Measurements from ENCODE around the gene ROBO1. TPM values are rescaled to one million over a fixed set of nuclear protein-coding genes. Genes with fewer than 3 reads are reported as not detected.
"Not testable (repeated sequence)": the region's sequence is repeated elsewhere in the genome, so short reads cannot be mapped to it uniquely, and the experiment has no call there.

The ROBO1 gene
- total RNA-seq, 2 experiments from 2014 or later: 3.0 to 3.1 TPM

- Mint-ChIP-seq H3K27me3 (ENCODE audit: low read depth) (no peaks in the 10 kb centered on the region), H3K4me1 (ENCODE audit: low read depth) (no peaks in the 10 kb centered on the region), H3K4me3 (no peak overlapping the region), H3K9me3 (ENCODE audit: insufficient read depth) (peaks cover 3% of the 10 kb centered on the region), H3K27ac (no peak overlapping the region), H3K36me3 (ENCODE audit: low read depth) (no peaks in the 10 kb centered on the region)
- DNase-seq (no peak), ATAC-seq (no peak)
- ChIA-PET POLR2A (no interaction called here), CTCF (no interaction called here)
These were observed 1030.9 kb downstream of the ROBO1 start for GRCh38 chr3:78736863-78737262.

GRCh38 chr3:78734048-78734637 lies 1033.7 kb downstream of the ROBO1 start:
- DNase-seq (no peak), ATAC-seq (no peak)
- Mint-ChIP-seq H3K27ac (no peak overlapping the region), H3K36me3 (ENCODE audit: low read depth) (no peaks in the 10 kb centered on the region), H3K9me3 (ENCODE audit: insufficient read depth) (no peaks in the 10 kb centered on the region), H3K27me3 (ENCODE audit: low read depth) (no peaks in the 10 kb centered on the region), H3K4me1 (ENCODE audit: low read depth) (no peaks in the 10 kb centered on the region), H3K4me3 (no peak overlapping the region)
- POLR2A ChIA-PET: no interaction called here
- CTCF ChIA-PET: no interaction called here

- DNase-seq (no peak), ATAC-seq (no peak)
- Mint-ChIP-seq H3K4me3 (no peak overlapping the region), H3K4me1 (ENCODE audit: low read depth) (no peaks in the 10 kb centered on the region), H3K36me3 (ENCODE audit: low read depth) (no peaks in the 10 kb centered on the region), H3K27ac (no peak overlapping the region), H3K9me3 (ENCODE audit: insufficient read depth) (no peaks in the 10 kb centered on the region), H3K27me3 (ENCODE audit: low read depth) (no peaks in the 10 kb centered on the region)
- ChIA-PET POLR2A (no interaction called here), CTCF (no interaction called here)
These were observed 1034.9 kb downstream of the ROBO1 start for GRCh38 chr3:78732893-78733292.

GRCh38 chr3:78732471-78732870 lies 1035.3 kb downstream of the ROBO1 start:
- H3K4me3 Mint-ChIP-seq: no peak overlapping the region
- H3K4me1 Mint-ChIP-seq (ENCODE audit: low read depth): no peaks in the 10 kb centered on the region
- H3K36me3 Mint-ChIP-seq (ENCODE audit: low read depth): no peaks in the 10 kb centered on the region
- H3K27me3 Mint-ChIP-seq (ENCODE audit: low read depth): no peaks in the 10 kb centered on the region
- POLR2A ChIA-PET: no interaction called here
- ATAC-seq (no peak), DNase-seq (no peak)
- H3K9me3 Mint-ChIP-seq (ENCODE audit: insufficient read depth): no peaks in the 10 kb centered on the region
- no peak overlapping the region for H3K27ac Mint-ChIP-seq
- CTCF ChIA-PET: no interaction called here

GRCh38 chr3:78729946-78730345 lies 1037.9 kb downstream of the ROBO1 start:
- Mint-ChIP-seq H3K27me3 (ENCODE audit: low read depth) (no peaks in the 10 kb centered on the region), H3K4me1 (ENCODE audit: low read depth) (peaks cover 2% of the 10 kb centered on the region), H3K36me3 (ENCODE audit: low read depth) (no peaks in the 10 kb centered on the region), H3K9me3 (ENCODE audit: insufficient read depth) (no peaks in the 10 kb centered on the region), H3K4me3 (no peak overlapping the region), H3K27ac (no peak overlapping the region)
- ChIA-PET POLR2A (no interaction called here), CTCF (no interaction called here)
- no peak for ATAC-seq
- no peak for DNase-seq

- ChIA-PET POLR2A (no interaction called here), CTCF (no interaction called here)
- Mint-ChIP-seq H3K27me3 (ENCODE audit: low read depth) (no peaks in the 10 kb centered on the region), H3K36me3 (ENCODE audit: low read depth) (no peaks in the 10 kb centered on the region), H3K9me3 (ENCODE audit: insufficient read depth) (no peaks in the 10 kb centered on the region), H3K4me3 (no peak overlapping the region), H3K4me1 (ENCODE audit: low read depth) (peaks cover 8% of the 10 kb centered on the region), H3K27ac (no peak overlapping the region)
- ATAC-seq (no peak), DNase-seq (no peak)
These were observed 1039.2 kb downstream of the ROBO1 start for GRCh38 chr3:78728406-78729145.

GRCh38 chr3:78726545-78726944 lies 1041.3 kb downstream of the ROBO1 start:
- Mint-ChIP-seq H3K36me3 (ENCODE audit: low read depth) (no peaks in the 10 kb centered on the region), H3K4me3 (no peak overlapping the region), H3K27me3 (ENCODE audit: low read depth) (no peaks in the 10 kb centered on the region), H3K4me1 (ENCODE audit: low read depth) (peaks cover 8% of the 10 kb centered on the region), H3K9me3 (ENCODE audit: insufficient read depth) (peaks cover 4% of the 10 kb centered on the region), H3K27ac (no peak overlapping the region)
- no peak for DNase-seq
- no peak for ATAC-seq
- CTCF ChIA-PET: no interaction called here
- POLR2A ChIA-PET: no interaction called here

- Mint-ChIP-seq H3K4me1 (ENCODE audit: low read depth) (peaks cover 8% of the 10 kb centered on the region), H3K27ac (no peak overlapping the region), H3K4me3 (no peak overlapping the region), H3K9me3 (ENCODE audit: insufficient read depth) (peaks cover 5% of the 10 kb centered on the region), H3K36me3 (ENCODE audit: low read depth) (no peaks in the 10 kb centered on the region), H3K27me3 (ENCODE audit: low read depth) (no peaks in the 10 kb centered on the region)
- ChIA-PET POLR2A (no interaction called here), CTCF (no interaction called here)
- DNase-seq (no peak), ATAC-seq (no peak)
These were observed 1042.0 kb downstream of the ROBO1 start for GRCh38 chr3:78725703-78726246.

GRCh38 chr3:78724859-78725258 lies 1042.9 kb downstream of the ROBO1 start:
- peaks cover 5% of the 10 kb centered on the region for H3K9me3 Mint-ChIP-seq (ENCODE audit: insufficient read depth)
- POLR2A ChIA-PET: no interaction called here
- no peak for ATAC-seq
- H3K4me1 Mint-ChIP-seq (ENCODE audit: low read depth): peaks cover 8% of the 10 kb centered on the region
- no peaks in the 10 kb centered on the region for H3K27me3 Mint-ChIP-seq (ENCODE audit: low read depth)
- no peak overlapping the region for H3K27ac Mint-ChIP-seq
- no peaks in the 10 kb centered on the region for H3K36me3 Mint-ChIP-seq (ENCODE audit: low read depth)
- CTCF ChIA-PET: no interaction called here
- no peak overlapping the region for H3K4me3 Mint-ChIP-seq
- no peak for DNase-seq

- CTCF ChIA-PET; H3K4me3 Mint-ChIP-seq; H3K27ac Mint-ChIP-seq; H3K9me3 Mint-ChIP-seq (ENCODE audit: insufficient read depth); ATAC-seq; POLR2A ChIA-PET; H3K4me1 Mint-ChIP-seq (ENCODE audit: low read depth); H3K27me3 Mint-ChIP-seq (ENCODE audit: low read depth); DNase-seq; H3K36me3 Mint-ChIP-seq (ENCODE audit: low read depth): not testable (repeated sequence)
These were observed 1043.4 kb downstream of the ROBO1 start for GRCh38 chr3:78724364-78724763.

GRCh38 chr3:78721771-78722543 lies 1045.8 kb downstream of the ROBO1 start:
- Mint-ChIP-seq H3K27ac (no peak overlapping the region), H3K4me1 (ENCODE audit: low read depth) (peaks cover 8% of the 10 kb centered on the region), H3K4me3 (no peak overlapping the region), H3K36me3 (ENCODE audit: low read depth) (no peaks in the 10 kb centered on the region), H3K9me3 (ENCODE audit: insufficient read depth) (peaks cover 5% of the 10 kb centered on the region), H3K27me3 (ENCODE audit: low read depth) (no peaks in the 10 kb centered on the region)
- ChIA-PET POLR2A (no interaction called here), CTCF (no interaction called here)
- DNase-seq (no peak), ATAC-seq (no peak)

GRCh38 chr3:78718707-78719106 lies 1049.1 kb downstream of the ROBO1 start:
- H3K4me1 Mint-ChIP-seq (ENCODE audit: low read depth): no peaks in the 10 kb centered on the region
- ATAC-seq (no peak), DNase-seq (no peak)
- peaks cover 4% of the 10 kb centered on the region for H3K36me3 Mint-ChIP-seq (ENCODE audit: low read depth)
- H3K9me3 Mint-ChIP-seq (ENCODE audit: insufficient read depth): peaks cover 15% of the 10 kb centered on the region
- H3K27me3 Mint-ChIP-seq (ENCODE audit: low read depth): no peaks in the 10 kb centered on the region
- ChIA-PET POLR2A (no interaction called here), CTCF (no interaction called here)
- no peak overlapping the region for H3K4me3 Mint-ChIP-seq
- no peak overlapping the region for H3K27ac Mint-ChIP-seq

All from activated CD8-positive, alpha-beta T cell treated with anti-CD3 and anti-CD28 coated beads, Interleukin-2, amount 10 ng/mL, durations not matched to agents 7 days and 5 days (primary cell).